Ovary (tissue), 9 donors: ENCODE data around the gene CACNA1S. TPM values are rescaled to one million over a fixed set of nuclear protein-coding genes. Genes with fewer than 3 reads are reported as not detected.

Source experiments
- DNase-seq, 5 donors: peaks; one replicate each; pipeline ENCODE4 v3.0.0-alpha.2; 2019 to 2020
- H3K27ac ChIP-seq, 2 donors: fragments of 200-600 bp; one replicate each; pipeline versions ENCODE4 v1.5.1 to v1.8.0; 2019 to 2022
- H3K27me3 ChIP-seq: fragments of 200-600 bp; one replicate; pipeline ENCODE4 v1.8.0; 2022
- H3K36me3 ChIP-seq: fragments of 200-600 bp; sonication (generic); one replicate; pipeline ENCODE4 v1.5.1; 2019
- H3K4me1 ChIP-seq: one replicate; pipeline ENCODE4 v1.8.1; 2013; ENCODE audit warnings: mild to moderate bottlenecking, moderate library complexity; ENCODE audit not compliant: insufficient read depth
- H3K4me3 ChIP-seq: fragments of 200-600 bp; sonication (generic); one replicate; pipeline ENCODE4 v1.5.1; 2017
- H3K9me3 ChIP-seq, 2 donors: fragments of 200-600 bp in 1 of 2; sonication (generic) in 1 of 2; one replicate each; pipeline versions ENCODE4 v1.5.1 to v1.8.1; 2013 to 2019; ENCODE audit warnings: mild to moderate bottlenecking in 1 of 2, moderate library complexity in 1 of 2
- CTCF ChIP-seq, 3 donors: fragments of 450-650 bp in 2 of 3; fragments of 200-600 bp in 1 of 3; IDR thresholded peaks; one replicate each; pipeline versions ENCODE4 v1.5.1 to v1.8.0; 2016 to 2022; ENCODE audit warnings: antibody characterized with exemption in 3 of 3, mild to moderate bottlenecking in 1 of 3
- EP300 ChIP-seq: sonication (generic); formaldehyde crosslinking; IDR thresholded peaks from one replicate; pipeline ENCODE4 v1.6.1; 2017; ENCODE audit warnings: antibody characterized with exemption
- POLR2A ChIP-seq: fragments of 450-650 bp; IDR thresholded peaks from one replicate; pipeline ENCODE4 v1.6.1; 2017; ENCODE audit warnings: antibody characterized with exemption, mild to moderate bottlenecking, moderate library complexity
- WGBS, 3 donors: extraction: QIAGEN DNeasy Blood & Tissue Kit in 1 of 3; methylation state at CpG; one replicate each; pipeline versions ENCODE4 v1.1.5 to v1.1.7; 2013 to 2017; 5-methylcytosine and 5-hydroxymethylcytosine counted together
- intact Hi-C, 4 donors: fragments of 100-400 bp; cut with DNase I; formaldehyde crosslinking; loops; one replicate each; pipeline versions ENCODE4 v1.11.0 to v1.15.1; 2022 to 2023
- polyA plus RNA-seq, 2 donors: library from polyadenylated mRNA; stranded (reverse); fragments of 200-250 nt in 1 of 2; fragments of 350-450 nt in 1 of 2; fragmentation: Illumina TruSeq in 1 of 2; extraction: RNeasy Lipid Tissue Mini Kit (QIAGEN cat#74804) in 1 of 2; gene quantifications; one replicate each; pipeline ENCODE4 v1.2.3, GENCODE V29; 2013 to 2014
- total RNA-seq, 7 donors: library from RNA; depleted of rRNA in 2 of 7; stranded (reverse); fragments of >200 nt in 2 of 7; fragmentation: NEBNext Ultra II Directional in 3 of 7; extraction: Animal tissue kit (Norgen Biotek cat#: 25700) in 3 of 7; gene quantifications; one replicate each; pipeline versions ENCODE4 v1.1.0 to v1.2.4, GENCODE V29; 2016 to 2023
- donor health status: DM: no; HTN: no; CAD: no; lungs with moderate emphysema.
- donor health status: DM: no; HTN: no; CAD: no.
- donor health status: Bipolar disorder and iron deficiency.
- donor health status: DM: yes; HTN: yes; CAD: no.
- donor health status: DM: no; HTN: no; CAD: no.
- donor health status: DM: yes; HTN: yes; CAD: no.

CACNA1S gene
- total and polyA plus RNA-seq, 9 donors, result 0.01 to 0.05 (median 0.05) TPM; not detected in 6

- Histone ChIP-seq H3K27ac (no peak overlapping the region), H3K4me1 (no peaks in the 10 kb centered on the region), H3K36me3 (no peaks in the 10 kb centered on the region), H3K9me3 (no peaks in the 10 kb centered on the region), H3K4me3 (no peak overlapping the region), H3K27me3 (no peaks in the 10 kb centered on the region)
- intact Hi-C loops, result no loop called here
- 84 to 89% (median 85%) methylated on average over 12 to 13 of the region's 13 CpGs for WGBS, 3 donors
- DNase-seq, result peak in 2 of 5 donors; percentile 10 to 19
- TF ChIP-seq CTCF (IDR thresholded peaks at IDR 0.05) (no peak), EP300 (no peak), POLR2A (no peak)
Measured at GRCh38 chr1:201147396-201148015, 35.3 kb upstream of the CACNA1S start.

GRCh38 chr1:201146626-201147390, 34.6 kb upstream of the CACNA1S start:
- WGBS, 3 donors, result 83 to 91% (median 87%) methylated on average over 17 of the region's 17 CpGs
- TF ChIP-seq POLR2A (no peak), EP300 (no peak), CTCF (IDR thresholded peaks at IDR 0.05) (no peak)

DNA sequence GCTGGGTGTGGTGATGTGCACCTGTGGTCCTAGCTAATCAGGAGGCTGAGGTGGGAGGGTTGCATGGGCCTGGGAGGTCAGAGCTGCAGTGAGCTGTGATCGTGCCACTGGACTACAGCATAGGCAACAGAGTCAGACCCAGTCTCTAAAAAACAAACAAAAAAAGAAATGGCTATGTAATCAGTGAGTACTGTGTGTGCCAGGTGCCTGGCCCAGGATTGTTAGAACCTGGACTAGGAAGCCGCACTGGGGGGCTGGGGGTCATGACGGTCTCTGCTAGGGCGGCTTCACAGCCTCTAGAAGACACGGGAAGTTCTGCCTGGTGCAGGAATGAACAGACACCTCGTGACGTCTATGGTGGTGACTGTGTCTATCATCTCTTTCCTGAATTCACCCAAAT, 33.6 kb upstream of the CACNA1S start:
- TF ChIP-seq CTCF (IDR thresholded peaks at IDR 0.05) (no peak), EP300 (no peak), POLR2A (no peak)
- Histone ChIP-seq H3K9me3 (no peaks in the 10 kb centered on the region), H3K27ac (no peak overlapping the region), H3K4me1 (no peaks in the 10 kb centered on the region), H3K4me3 (no peak overlapping the region), H3K27me3 (no peaks in the 10 kb centered on the region), H3K36me3 (no peaks in the 10 kb centered on the region)
- intact Hi-C loops, result no loop called here
- WGBS, 3 donors, result 89 to 93% (median 91%) methylated on average over 7 of the region's 7 CpGs
- no peak for DNase-seq

More at GRCh38 chr1:201146626-201147390, 34.6 kb upstream of the CACNA1S start:
- Histone ChIP-seq H3K27me3 (no peaks in the 10 kb centered on the region), H3K4me1 (no peaks in the 10 kb centered on the region), H3K4me3 (no peak overlapping the region), H3K27ac (no peak overlapping the region), H3K36me3 (no peaks in the 10 kb centered on the region), H3K9me3 (no peaks in the 10 kb centered on the region)
- peak in 1 of 5 donors; percentile 8 for DNase-seq
- intact Hi-C loops, result no loop called here

GRCh38 chr1:201145132-201145531, 32.9 kb upstream of the CACNA1S start:
- no peak for DNase-seq

More at GRCh38 chr1:201145132-201145531, 32.9 kb upstream of the CACNA1S start:
- intact Hi-C loops, result no loop called here
- Histone ChIP-seq H3K4me3 (no peak overlapping the region), H3K4me1 (no peaks in the 10 kb centered on the region), H3K27ac (no peak overlapping the region), H3K27me3 (no peaks in the 10 kb centered on the region), H3K9me3 (no peaks in the 10 kb centered on the region), H3K36me3 (no peaks in the 10 kb centered on the region)
- TF ChIP-seq POLR2A (no peak), CTCF (IDR thresholded peaks at IDR 0.05) (no peak), EP300 (no peak)
- WGBS, 3 donors, result 74 to 94% (median 79%) methylated on average over 3 of the region's 3 CpGs
